T-helper 1 cell (primary cell): ENCODE results near the gene STK39.
A peak's percentile ranks its signal among the peaks of the same experiment; 100 is the strongest.

Source experiments
- DNase-seq, 5 donors: peaks; one replicate each; pipeline ENCODE4 v3.0.0-alpha.2; 2012 to 2020

Gene STK39

DNA sequence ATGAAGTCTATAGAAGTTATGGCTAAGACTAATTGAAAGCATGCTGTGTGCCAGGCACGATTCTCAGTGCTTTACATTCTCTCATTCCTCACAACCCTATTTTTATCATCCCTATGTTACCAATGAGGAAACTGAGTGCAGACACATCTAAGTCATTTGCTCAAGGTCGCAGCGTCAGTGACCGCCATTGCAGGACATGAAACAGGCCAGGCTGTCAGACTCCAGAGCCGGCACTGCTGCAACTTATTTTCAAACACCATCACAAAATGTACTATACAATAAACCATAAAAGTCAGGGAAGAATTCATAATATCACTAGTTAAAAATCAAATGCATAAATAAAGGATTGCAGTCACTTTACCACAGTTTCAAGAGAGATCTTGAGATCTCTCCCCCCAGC is 5.6 kb downstream of the STK39 start:
- DNase-seq, result no peak

DNA sequence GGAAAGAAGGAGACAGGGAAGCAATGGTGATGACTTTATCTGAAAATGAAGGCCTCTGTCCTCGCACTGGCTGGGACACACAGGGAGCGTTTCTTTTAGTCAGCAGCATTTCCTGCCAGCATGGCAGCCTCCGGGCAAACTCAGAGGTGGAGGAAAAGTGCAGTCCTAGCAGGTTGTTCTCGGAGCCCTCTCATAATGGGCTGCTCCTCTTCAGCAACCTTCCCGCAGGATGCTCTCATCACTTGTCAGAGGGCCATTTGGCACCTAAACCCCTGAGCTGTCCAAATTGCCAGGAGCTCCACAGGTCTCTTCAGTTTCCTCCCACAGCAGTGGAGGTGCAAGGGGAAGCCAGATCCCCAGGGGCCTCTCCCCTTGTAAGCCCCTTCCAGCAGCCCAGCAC is 6.2 kb downstream of the STK39 start:
- peak in 1 of 5 donors; percentile 42 for DNase-seq

DNA sequence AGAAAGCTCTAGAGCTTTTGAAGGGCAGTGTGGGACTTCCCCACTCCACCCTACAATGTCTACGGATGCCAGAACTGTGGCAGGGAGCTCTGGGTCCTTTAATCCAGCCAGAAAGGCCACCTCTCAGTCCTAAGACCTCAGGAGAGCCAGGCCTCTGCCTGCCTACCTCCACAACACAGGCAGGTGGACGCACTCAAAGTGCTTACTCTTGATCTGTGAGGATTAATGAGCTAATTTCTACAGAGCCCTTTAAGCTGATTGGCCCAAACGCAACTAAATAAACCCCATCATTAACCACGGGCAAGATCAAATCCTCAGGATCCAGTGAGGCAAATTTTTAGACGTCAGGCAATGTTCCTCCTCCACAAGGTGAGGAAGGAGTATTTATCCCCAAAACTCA is 8.1 kb downstream of the STK39 start:
- no peak for DNase-seq

DNA sequence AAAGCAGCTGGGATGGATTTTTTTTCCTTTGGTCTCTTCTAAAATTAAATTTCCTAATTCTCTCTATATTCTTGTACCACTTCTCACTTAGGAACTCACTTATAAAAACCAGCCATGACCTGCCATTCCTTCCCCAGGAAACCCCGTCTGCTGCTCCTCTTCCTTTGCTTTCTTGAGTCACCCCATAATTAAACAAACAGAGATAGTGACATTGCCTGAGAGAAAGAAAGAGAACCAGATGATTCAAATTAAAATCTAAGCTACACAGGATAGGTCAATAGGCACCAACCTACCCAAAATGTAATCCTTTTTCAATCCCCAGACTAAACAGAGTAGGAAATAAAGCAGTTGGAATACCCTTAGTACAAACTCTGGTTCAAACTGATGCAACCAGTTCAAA is 9.7 kb downstream of the STK39 start:
- DNase-seq, result no peak

DNA sequence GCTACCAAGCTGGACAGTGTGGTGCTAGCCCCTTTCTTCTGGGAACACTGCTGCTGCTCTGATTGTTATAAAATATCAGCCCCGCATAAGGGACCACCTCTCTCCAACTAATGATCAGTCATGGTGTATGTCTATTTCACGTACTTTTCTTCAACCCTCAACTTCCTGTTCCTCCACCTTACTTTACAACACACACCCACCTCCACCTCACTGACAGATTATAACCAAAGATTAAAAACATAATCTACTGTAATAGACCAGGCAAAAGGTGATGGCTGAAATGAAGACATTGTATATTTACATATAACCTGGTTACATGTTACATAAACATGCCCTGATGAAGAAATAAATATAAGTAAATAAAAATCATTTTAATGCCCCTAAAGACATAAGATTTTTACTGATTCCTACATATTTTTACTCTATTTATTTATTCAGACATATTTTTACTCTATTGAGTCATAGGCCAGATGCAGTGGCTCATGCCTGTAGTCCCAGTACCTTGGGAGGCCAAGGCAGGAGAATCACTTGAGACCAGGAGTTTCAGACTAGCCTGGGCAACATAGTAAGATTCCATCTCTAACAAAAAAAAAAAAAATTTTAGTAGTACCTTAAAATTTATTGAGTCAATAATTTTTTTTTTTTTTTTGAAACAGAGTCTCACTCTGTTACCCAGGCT is 12.8 kb downstream of the STK39 start:
- DNase-seq, result no peak

DNA sequence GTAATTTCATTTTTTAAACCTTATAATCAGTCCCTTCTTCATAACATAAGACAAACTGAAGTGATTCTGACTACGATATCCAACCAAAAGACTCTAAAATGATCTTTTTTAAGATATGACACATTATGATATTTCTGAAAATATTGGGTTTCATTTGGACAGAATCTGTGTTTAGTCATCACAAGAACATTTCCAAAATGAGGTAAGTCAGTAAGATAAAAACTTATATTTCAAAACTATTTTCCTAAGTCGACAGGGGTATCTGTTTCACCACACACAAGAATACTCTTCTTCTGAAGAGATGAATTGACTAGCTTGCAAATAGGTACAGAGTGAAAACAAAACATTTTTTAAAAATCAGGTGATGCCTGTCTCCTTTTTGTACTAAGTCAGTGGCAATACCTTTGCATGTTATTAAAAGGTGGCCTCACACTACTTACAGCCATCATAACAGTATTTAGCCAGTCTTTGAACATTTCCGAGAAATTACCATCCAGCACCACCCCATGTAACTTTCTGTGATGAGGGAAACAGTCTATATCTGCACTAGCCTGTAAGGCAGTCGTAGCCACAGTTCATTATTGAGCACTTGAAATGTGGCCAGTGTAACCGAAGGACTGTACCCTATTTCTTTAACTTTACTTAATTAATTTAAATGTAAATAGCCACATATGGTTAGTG is 13.5 kb downstream of the STK39 start:
- DNase-seq, result no peak

DNA sequence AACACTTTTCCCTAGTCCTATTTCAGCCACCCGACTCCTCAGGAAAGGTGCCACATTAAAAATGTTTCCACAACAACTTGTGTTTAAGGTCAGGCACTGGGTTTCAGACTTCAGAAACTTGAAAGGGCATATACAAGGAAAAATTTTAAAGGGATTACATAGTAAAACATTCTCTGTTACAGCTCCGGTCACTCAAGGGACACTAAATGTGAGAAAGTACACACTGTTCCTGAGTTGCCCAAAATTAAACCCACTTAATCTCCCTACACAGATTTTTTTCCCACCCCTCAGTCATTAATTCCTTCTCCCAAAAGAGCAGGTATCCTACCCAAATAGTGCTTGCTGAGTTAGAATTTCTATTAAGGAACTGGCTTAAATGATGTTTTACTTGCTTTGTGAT is 14.2 kb downstream of the STK39 start:
- no peak for DNase-seq

DNA sequence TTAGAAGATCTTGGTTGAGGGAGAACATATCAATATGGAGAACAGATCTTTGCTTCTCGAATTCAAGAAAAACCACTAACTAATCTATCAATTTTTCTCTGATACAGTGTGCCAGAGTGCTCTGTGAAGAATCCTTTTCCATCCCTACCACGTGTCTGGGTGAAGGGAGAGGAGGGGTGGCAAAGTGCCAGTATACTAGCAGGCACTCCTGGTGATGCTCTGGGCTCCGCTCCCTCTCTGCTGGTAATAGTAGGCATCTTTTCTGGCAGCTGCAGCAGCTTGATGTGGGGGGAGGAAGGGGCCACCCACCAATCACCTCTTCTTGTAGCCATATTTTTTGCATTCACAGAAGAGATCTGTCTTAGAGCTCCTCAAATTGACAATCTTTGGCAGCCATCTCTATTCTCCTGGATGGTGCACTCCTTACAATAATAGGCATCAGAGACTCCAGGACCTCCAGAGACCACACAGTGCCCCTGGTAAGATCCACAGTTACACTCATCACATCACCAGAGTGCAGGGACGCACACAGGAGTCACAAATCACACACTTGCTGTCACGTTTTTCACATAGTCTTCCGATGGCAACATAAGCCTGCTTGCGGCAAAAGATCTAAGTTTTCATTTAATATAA is 15.7 kb downstream of the STK39 start:
- no peak for DNase-seq

DNA sequence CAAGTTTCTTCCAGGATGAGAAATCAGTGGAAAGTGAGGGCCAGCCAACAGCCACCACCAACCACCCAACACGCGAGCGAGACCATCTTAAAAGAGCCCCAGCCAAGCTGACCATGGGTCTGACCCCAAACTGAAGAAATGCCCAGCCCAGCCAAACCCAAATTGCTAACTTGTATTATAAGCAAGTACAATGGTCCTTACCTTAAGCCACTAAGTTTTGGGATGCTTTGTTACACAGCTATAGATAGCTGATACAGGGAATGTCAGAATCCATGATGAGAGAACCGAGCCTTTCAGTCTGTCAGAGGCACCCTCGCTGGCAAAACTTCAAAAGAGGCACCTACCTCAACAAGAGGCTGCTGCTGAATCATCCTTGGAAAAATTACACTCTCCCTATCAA is 17.0 kb downstream of the STK39 start:
- no peak for DNase-seq

DNA sequence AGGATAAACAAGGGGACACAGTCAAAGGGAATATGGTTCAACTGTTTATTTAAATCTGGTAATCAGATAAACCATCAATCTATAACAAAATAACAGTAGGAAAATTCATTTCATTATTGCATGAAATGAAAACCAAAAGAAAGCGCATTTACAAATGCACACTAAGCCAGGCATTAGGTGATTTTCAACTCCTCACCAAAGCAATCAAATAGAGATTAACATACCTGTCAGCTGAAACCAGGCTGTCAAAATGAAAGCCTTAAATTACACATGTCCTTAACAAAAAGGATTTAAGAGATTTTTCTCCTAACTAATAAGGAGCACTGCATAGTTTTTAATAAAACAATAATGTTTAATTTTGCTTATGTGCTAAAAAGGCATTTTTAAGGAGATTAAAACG is 23.0 kb downstream of the STK39 start:
- DNase-seq, result no peak

DNA sequence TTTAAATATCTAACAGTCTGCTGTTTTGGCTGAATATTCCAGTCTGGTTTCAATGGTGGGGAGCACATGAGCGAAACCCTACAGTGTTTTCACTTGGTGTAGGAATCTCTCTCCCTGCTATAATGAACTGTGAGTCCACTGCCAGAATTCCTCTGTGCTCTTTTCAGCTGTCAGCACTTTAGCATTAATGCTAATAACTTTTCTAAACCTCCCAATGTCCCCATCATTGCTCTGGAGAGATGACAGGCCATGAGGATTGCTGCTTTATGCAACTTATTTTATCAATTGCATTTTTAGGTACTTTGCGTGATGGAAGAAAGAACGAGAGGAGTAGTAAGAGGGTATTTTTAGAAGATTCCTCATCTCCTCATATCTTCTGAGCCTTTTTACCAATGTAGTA is 25.3 kb downstream of the STK39 start:
- no peak for DNase-seq

DNA sequence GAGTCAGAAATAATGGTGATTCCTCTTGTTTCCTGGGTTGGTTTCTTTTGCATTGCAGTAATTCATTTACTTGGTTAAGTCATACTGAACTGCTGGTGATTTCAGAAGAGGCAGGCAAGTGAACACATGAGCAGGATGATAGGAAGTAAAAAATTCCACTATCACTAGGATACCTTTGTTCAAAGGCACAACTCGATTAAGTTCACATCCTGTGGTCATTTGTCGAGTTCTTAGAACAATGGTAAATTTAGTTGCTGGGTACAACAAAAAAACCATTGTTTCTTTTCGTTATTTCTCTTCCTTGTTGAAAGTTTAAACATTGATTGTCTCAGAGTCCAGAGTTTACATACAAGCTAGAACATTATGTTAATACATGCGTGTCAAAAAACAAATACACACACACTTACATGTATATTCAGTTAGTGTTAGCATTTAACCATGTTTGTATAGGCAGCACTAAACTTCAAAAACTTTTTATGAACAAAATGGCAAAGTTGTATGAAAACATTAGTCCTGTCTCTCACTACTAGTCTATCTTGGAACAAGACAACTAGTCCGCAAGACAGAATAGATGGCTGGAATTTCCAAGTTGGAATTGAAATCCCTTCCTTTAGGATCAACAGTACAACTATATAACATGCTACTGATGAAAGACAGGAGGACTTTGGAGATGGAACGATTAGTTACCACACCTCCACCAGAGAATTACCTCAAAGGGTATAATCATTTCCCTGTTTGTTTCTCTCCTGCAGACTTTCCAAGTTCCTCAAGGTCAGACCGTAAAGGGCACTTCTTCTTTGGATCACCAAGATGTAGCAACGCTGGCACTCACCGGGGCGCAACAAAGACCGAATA is 26.2 kb downstream of the STK39 start:
- no peak for DNase-seq

DNA sequence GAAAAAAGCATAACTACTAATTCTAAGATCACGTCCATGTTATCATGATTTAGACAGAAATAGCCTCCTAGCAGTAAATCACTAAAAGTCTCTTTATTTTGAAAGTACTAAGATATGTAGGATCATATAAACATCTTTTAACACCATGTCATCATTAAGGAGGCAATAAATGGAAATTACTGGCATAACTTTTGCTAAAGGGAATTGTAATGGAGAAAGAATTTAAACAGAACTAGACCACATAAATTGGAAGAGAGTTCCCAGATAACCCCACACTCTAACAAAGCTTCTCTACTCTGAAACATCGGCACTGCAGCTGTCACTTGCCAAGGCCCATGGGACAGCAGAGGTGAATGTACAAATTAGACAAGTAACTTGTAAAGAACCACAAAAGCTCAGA is 29.5 kb downstream of the STK39 start:
- DNase-seq, result no peak

DNA sequence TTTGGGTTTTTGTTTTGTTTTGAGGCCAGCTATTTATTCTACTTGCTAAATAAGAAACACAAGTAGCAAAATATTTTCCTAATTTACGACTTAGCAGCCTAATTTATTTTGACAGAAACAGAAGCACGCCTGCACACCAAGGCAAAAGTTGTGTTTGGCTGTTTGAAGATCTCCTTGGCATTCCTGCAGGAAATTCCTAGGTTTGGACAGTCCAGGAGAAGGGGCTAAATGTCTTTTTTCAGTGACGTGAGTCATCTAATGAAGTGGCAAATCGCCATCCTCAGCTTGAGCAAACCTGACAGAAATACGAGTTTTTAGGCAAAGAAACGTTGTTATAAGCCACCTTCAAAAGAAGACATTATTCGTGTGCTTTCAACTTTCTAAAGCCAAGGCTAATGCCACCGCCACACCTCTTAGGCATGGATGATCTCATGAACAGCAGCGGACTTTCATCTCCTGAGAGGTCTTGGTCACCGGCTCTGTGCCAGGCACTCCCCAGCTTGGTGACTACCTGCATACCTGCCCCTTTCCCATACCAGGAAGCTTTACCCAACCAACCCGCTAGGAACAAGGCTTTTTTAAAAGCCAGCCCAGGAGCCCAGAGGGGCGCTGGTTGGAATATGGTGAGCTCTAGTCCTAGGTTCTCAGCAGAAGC is 30.9 kb downstream of the STK39 start:
- no peak for DNase-seq

DNA sequence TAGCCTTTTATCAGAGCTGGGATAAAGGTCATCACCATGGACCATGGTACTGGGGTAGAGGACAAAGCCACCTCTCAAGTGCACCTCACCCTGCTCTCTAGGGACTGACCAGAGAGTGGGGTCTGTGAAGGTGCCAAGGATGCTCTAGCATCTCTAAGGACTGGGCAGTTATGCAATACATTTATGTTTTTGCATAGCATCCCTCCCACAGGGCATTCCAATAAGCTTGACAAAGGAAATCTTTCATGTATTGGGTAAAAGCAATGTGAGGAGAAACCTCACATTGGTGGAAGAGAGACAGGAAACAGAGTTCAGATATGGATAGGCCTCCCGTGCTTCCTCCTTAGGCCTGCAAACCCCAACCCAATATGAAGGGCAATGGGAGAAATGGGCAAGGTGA is 31.6 kb downstream of the STK39 start:
- no peak for DNase-seq

DNA sequence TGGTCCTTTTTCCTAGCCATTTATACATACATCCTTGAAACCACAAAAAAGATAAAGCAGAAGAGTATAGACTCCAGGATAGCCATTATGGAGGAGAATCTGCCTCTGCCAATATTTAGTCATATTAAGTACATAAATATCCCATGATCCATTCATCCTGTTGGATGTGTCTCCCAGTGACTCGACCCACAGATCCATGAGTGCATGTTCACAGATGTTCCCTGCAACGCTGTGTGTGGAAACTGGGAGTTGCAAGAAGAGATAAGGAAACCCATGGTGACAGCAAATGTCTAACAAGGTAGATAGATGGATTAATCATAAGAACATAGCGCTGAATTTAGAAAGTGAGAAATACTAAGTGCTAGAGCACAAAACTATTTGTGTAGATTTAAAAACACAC is 34.5 kb downstream of the STK39 start:
- DNase-seq, result no peak

DNA sequence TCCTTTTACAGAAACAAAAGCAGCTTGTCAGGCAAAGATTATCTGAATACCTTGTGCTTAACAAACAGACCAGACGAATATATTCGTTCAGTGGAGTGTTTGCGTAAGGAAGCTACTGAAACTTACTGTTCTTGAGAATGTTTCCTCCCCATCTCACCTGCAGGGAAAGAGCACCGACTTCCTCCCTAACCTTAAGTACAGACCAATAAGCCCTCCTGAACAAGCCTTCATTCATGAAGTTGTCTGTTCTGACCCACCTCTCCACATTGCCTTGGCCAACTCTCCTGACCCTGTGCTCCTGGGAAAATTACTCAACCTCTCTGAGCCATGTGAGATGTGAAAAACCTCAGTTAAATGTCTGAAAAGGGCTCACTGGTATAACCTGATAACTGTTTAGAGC is 35.2 kb downstream of the STK39 start:
- DNase-seq, result no peak

DNA sequence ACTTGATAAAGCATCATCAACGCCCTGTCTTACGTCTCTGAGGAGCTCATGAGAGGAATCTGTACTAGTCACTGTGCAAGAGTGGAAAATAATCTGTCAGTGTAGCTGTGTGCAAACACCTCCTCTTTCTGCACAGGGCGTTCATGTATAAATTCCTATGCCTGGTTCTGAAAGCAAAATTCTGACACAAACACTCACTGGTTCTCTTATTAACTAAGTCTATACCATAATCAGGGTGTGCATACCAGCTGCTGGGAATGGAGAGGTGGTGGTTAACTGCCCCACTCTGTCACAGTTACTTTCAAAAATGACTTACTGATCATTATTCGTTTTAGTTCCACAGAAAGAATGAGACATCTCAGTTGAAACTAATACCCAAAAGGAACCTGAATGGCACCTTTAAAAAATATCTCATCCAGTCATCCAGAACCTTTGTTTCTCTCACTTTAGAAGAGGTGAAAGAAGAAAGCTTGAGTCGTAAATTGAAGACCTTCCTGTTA is 35.7 kb downstream of the STK39 start:
- peak in 1 of 5 donors; percentile 29 for DNase-seq

DNA sequence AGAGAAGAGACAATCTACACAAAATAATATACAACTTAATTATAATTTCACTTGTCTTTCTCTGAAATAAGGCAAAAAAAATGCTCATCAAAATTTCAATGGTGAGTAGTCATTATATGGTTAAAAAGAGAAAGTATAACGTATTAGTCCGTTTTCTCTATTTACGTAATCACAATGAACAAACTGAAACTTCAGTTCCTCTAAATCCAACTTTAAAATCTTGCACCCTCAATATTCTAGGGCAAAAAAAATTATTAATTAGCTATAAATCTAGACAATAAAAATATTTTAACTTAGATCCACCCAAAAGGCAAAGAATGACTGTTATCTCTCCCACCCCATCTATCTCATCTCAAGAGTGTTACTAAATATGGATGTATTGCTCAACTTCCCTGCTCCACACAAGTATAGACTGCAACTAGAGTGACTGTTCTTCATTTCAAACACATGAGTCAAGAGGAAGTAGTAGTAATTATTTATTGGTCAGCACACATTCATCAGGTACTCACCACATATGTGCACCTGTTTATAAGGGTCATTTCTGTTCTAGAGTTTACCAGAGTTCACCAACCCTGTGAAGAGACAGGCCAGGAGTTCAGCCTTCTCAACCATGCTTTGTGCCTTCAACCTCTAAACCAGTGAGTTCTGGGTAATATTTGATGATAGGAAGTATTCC is 36.4 kb downstream of the STK39 start:
- peak in 1 of 5 donors; percentile 77 for DNase-seq

DNA sequence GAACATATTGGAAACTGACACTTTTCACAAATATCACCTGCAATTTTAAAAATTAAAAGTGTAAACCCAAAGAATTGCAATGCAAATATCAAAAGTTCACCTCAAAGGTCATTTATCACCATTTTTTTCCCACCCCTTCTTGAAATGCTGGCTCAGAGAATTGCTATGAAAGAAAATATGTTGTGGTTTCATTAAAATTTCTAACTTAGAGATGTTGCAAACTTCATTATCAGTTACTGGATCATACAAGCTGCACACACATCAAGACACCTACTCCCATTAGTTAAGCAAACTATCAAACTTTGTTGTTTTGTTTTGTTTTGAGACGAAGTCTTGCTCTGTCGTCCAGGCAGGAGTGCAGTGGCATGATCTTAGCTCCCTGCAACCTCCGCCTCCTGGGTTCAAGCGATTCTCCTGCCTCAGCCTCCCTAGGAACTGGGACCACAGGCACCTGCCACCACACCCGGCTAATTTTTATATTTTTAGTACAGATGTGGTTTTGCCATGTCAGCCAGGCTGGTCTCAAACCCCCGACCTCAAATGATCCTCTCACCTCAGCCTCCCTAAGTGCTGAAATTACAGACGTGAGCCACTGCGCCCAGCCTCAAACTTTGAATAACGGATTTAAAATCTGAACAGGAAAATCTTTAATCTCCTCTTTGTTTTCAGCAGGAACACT is 37.0 kb downstream of the STK39 start:
- peak in 1 of 5 donors; percentile 20 for DNase-seq

DNA sequence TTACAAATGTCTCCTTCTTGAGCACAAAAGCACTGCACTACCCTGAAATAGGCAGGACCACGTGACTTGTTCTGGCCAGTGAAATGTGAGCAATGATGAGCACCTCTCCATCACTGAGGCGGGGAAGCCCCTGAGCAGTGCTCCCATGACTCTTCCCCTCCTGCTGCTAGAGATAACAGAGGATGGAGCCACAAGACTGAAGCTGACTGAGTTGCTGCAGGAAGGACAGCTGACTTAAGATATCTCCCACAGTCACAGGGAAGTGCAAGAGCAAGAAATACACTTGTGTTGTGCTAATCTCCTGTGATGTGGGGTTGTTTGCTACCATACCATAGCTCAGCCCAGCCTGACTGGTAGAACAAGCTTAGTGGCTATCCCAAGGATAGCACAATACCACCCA is 38.7 kb downstream of the STK39 start:
- peak in 1 of 5 donors; percentile 7 for DNase-seq
